Liver (tissue), 9 donors: Measurements from ENCODE around the gene PTCH2. TPM values are rescaled to one million over a fixed set of nuclear protein-coding genes. Genes with fewer than 3 reads are reported as not detected.

ENCODE experiments used
- DNase-seq: peaks from one replicate; pipeline ENCODE4 v3.0.0-alpha.2; 2017; ENCODE audit warnings: low spot score
- H3K27ac ChIP-seq, 2 donors: one replicate each; pipeline ENCODE4 v1.7.0; 2013; ENCODE audit warnings: inconsistent platforms in 2 of 2, low read length in 2 of 2, control low read depth in 1 of 2, low read depth in 1 of 2, mild to moderate bottlenecking in 1 of 2
- H3K27me3 ChIP-seq, 4 donors: one replicate each; pipeline versions ENCODE4 v1.6.1 to v1.7.0; 2013; ENCODE audit warnings: low read length in 3 of 4, inconsistent platforms in 1 of 4, mild to moderate bottlenecking in 1 of 4, moderate library complexity in 1 of 4; ENCODE audit not compliant: control insufficient read depth in 4 of 4, insufficient read depth in 4 of 4
- H3K36me3 ChIP-seq, 4 donors: one replicate each; pipeline versions ENCODE4 v1.6.1 to v1.7.0; 2013; ENCODE audit warnings: low read length in 3 of 4, mild to moderate bottlenecking in 3 of 4, low read depth in 1 of 4, moderate library complexity in 1 of 4; ENCODE audit not compliant: control insufficient read depth in 4 of 4, insufficient read depth in 3 of 4
- H3K4me1 ChIP-seq, 4 donors: one replicate each; pipeline versions ENCODE4 v1.6.1 to v1.7.0; 2013; ENCODE audit warnings: low read length in 3 of 4, mild to moderate bottlenecking in 3 of 4, moderate library complexity in 1 of 4; ENCODE audit not compliant: control insufficient read depth in 4 of 4, insufficient read depth in 4 of 4
- H3K4me3 ChIP-seq, 3 donors: one replicate each; pipeline versions ENCODE4 v1.6.1 to v1.7.0; 2013; ENCODE audit warnings: low read length in 3 of 3, control low read depth in 1 of 3, low read depth in 1 of 3, mild to moderate bottlenecking in 1 of 3
- H3K9ac ChIP-seq, 2 donors: one replicate each; pipeline ENCODE4 v1.7.0; 2013; ENCODE audit warnings: low read length in 2 of 2, mild to moderate bottlenecking in 2 of 2, moderate library complexity in 2 of 2, control low read depth in 1 of 2, low read depth in 1 of 2
- H3K9me3 ChIP-seq, 4 donors: one replicate each; pipeline versions ENCODE4 v1.6.1 to v1.7.0; 2013; ENCODE audit warnings: low read length in 3 of 4; ENCODE audit not compliant: control insufficient read depth in 4 of 4
- ATF3 ChIP-seq: IDR thresholded peaks from 2 replicates; pipeline ENCODE4 v1.6.1; 2016; ENCODE audit warnings: antibody characterized with exemption
- EGR1 ChIP-seq, 2 donors: IDR thresholded peaks; 2 replicates each; pipeline ENCODE4 v1.6.1; 2016 to 2018; ENCODE audit warnings: antibody characterized with exemption in 2 of 2, low read depth in 2 of 2
- FOXA1 ChIP-seq: IDR thresholded peaks from 2 replicates; pipeline ENCODE4 v1.6.1; 2016; ENCODE audit warnings: antibody characterized with exemption
- FOXA2 ChIP-seq: IDR thresholded peaks from 2 replicates; pipeline ENCODE4 v1.6.1; 2016; ENCODE audit warnings: antibody characterized with exemption
- HNF4A ChIP-seq, 2 donors: conservative IDR thresholded peaks; 2 replicates each; pipeline ENCODE4 v1.6.1; 2016; ENCODE audit warnings: antibody characterized with exemption in 2 of 2, mild to moderate bottlenecking in 2 of 2
- HNF4G ChIP-seq: IDR thresholded peaks from 2 replicates; pipeline ENCODE4 v1.6.1; 2016; ENCODE audit warnings: antibody characterized with exemption
- JUND ChIP-seq, 2 donors: IDR thresholded peaks; 2 replicates each; pipeline ENCODE4 v1.6.1; 2016; ENCODE audit warnings: antibody characterized with exemption in 2 of 2
- MAX ChIP-seq: IDR thresholded peaks from 2 replicates; pipeline ENCODE4 v1.6.1; 2016; ENCODE audit warnings: antibody characterized with exemption
- RAD21 ChIP-seq, 2 donors: IDR thresholded peaks; 2 replicates each; pipeline ENCODE4 v1.6.1; 2016; ENCODE audit warnings: antibody characterized with exemption in 2 of 2, mild to moderate bottlenecking in 2 of 2
- RXRA ChIP-seq, 2 donors: IDR thresholded peaks; 2 replicates each; pipeline ENCODE4 v1.6.1; 2017 to 2018; ENCODE audit warnings: antibody characterized with exemption in 2 of 2, mild to moderate bottlenecking in 1 of 2
- SP1 ChIP-seq: IDR thresholded peaks from 2 replicates; pipeline ENCODE4 v1.6.1; 2018; ENCODE audit warnings: antibody characterized with exemption, mild to moderate bottlenecking
- TAF1 ChIP-seq: conservative IDR thresholded peaks from 2 replicates; pipeline ENCODE4 v1.6.1; 2016; ENCODE audit warnings: antibody characterized with exemption, mild to moderate bottlenecking
- WGBS: extraction: QIAGEN DNeasy Blood & Tissue Kit; methylation state at CpG from one replicate; pipeline ENCODE4 v1.1.7; 2013; 5-methylcytosine and 5-hydroxymethylcytosine counted together
- polyA plus RNA-seq, 2 donors: library from polyadenylated mRNA; stranded (reverse) in 1 of 2; unstranded in 1 of 2; fragments of 200-250 nt in 1 of 2; fragments of >200 nt in 1 of 2; fragmentation: Nextera tagmentation in 1 of 2; extraction: Ambion mirVana in 1 of 2; gene quantifications; one replicate each; pipeline versions ENCODE4 v1.2.1 to v1.2.3, GENCODE V29; 2013 to 2015
- total RNA-seq, 2 donors: library from RNA; depleted of rRNA; stranded (reverse); fragments of >200 nt; gene quantifications; one replicate each; pipeline ENCODE4 v1.2.3, GENCODE V29; 2014
- TF ChIP-seq, protein P1 (sequence below): IDR thresholded peaks from 2 replicates; pipeline ENCODE4 v1.6.1; 2016; ENCODE audit warnings: antibody characterized with exemption
- TF ChIP-seq, protein P2 (sequence below): fragments of 150-350 bp; IDR thresholded peaks from 2 replicates; pipeline ENCODE4 v1.5.1; 2017; ENCODE audit warnings: improper control_type of control experiment, low read depth, low read length; ENCODE audit not compliant: missing input control
- donor health status: healthy.
- donor health status: healthy.
- donor health status: healthy.
- donor health status: healthy.
- donor health status: healthy.

Gene PTCH2
- total and polyA plus RNA-seq, 4 donors = 0.14 to 0.24 (median 0.16) TPM

GRCh38 chr1:44787506-44787905 lies 55.5 kb downstream of the PTCH2 start:
- WGBS = 97% methylated on average over 10 of the region's 10 CpGs
- TF ChIP-seq HNF4A (conservative IDR thresholded peaks at IDR 0.05) (no peak), RAD21 (IDR thresholded peaks at IDR 0.05) (no peak), ATF3 (no peak), EGR1 (IDR thresholded peaks at IDR 0.05; ENCODE audit: low read depth in 2 of 2) (no peak), HNF4G (no peak), TAF1 (no peak), MAX (no peak), FOXA1 (no peak), JUND (IDR thresholded peaks at IDR 0.05) (no peak), RXRA (IDR thresholded peaks at IDR 0.05) (no peak), SP1 (no peak)
- TF ChIP-seq, protein P1, sequence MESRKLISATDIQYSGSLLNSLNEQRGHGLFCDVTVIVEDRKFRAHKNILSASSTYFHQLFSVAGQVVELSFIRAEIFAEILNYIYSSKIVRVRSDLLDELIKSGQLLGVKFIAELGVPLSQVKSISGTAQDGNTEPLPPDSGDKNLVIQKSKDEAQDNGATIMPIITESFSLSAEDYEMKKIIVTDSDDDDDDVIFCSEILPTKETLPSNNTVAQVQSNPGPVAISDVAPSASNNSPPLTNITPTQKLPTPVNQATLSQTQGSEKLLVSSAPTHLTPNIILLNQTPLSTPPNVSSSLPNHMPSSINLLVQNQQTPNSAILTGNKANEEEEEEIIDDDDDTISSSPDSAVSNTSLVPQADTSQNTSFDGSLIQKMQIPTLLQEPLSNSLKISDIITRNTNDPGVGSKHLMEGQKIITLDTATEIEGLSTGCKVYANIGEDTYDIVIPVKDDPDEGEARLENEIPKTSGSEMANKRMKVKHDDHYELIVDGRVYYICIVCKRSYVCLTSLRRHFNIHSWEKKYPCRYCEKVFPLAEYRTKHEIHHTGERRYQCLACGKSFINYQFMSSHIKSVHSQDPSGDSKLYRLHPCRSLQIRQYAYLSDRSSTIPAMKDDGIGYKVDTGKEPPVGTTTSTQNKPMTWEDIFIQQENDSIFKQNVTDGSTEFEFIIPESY = no peak
- peaks cover 6 to 21% (median 13%) of the 10 kb centered on the region in 4 donors for H3K4me1 ChIP-seq
- H3K36me3 ChIP-seq = no peaks in the 10 kb centered on the region
- no peak overlapping the region for H3K27ac ChIP-seq
- no peak overlapping the region for H3K9ac ChIP-seq
- no peaks in the 10 kb centered on the region for H3K9me3 ChIP-seq
- H3K27me3 ChIP-seq = no peaks in the 10 kb centered on the region
- H3K4me3 ChIP-seq = no peak overlapping the region
- DNase-seq = no peak

GRCh38 chr1:44786841-44787426 lies 56.1 kb downstream of the PTCH2 start:
- H3K9ac ChIP-seq = no peak overlapping the region
- no peaks in the 10 kb centered on the region for H3K9me3 ChIP-seq
- H3K4me3 ChIP-seq = no peak overlapping the region
- WGBS = 83% methylated on average over 9 of the region's 9 CpGs
- no peaks in the 10 kb centered on the region for H3K36me3 ChIP-seq
- no peak overlapping the region for H3K27ac ChIP-seq
- H3K27me3 ChIP-seq = no peaks in the 10 kb centered on the region
- no peak for DNase-seq
- TF ChIP-seq SP1 (no peak), EGR1 (IDR thresholded peaks at IDR 0.05; ENCODE audit: low read depth in 2 of 2) (no peak), RXRA (IDR thresholded peaks at IDR 0.05) (no peak), FOXA2 (no peak)
- peaks cover 6 to 21% (median 13%) of the 10 kb centered on the region in 4 donors for H3K4me1 ChIP-seq

- WGBS = 18% methylated on average over 49 of the region's 49 CpGs
- Histone ChIP-seq H3K9ac (peak overlapping the region; percentile 21 to 26), H3K36me3 (peaks cover 0 to 2% (median 0%) of the 10 kb centered on the region in 4 donors), H3K4me1 (peaks cover 6 to 21% (median 13%) of the 10 kb centered on the region in 4 donors), H3K9me3 (no peaks in the 10 kb centered on the region), H3K27ac (peak overlapping the region in 1 of 2 donors; percentile 20), H3K4me3 (peak overlapping the region; percentile 41 to 63 (median 45)), H3K27me3 (no peaks in the 10 kb centered on the region)
- DNase-seq = peak; percentile 78
- TF ChIP-seq JUND (IDR thresholded peaks at IDR 0.05) (no peak), FOXA1 (no peak), RAD21 (IDR thresholded peaks at IDR 0.05) (peak; percentile 69 to 81)
- TF ChIP-seq, protein P2, sequence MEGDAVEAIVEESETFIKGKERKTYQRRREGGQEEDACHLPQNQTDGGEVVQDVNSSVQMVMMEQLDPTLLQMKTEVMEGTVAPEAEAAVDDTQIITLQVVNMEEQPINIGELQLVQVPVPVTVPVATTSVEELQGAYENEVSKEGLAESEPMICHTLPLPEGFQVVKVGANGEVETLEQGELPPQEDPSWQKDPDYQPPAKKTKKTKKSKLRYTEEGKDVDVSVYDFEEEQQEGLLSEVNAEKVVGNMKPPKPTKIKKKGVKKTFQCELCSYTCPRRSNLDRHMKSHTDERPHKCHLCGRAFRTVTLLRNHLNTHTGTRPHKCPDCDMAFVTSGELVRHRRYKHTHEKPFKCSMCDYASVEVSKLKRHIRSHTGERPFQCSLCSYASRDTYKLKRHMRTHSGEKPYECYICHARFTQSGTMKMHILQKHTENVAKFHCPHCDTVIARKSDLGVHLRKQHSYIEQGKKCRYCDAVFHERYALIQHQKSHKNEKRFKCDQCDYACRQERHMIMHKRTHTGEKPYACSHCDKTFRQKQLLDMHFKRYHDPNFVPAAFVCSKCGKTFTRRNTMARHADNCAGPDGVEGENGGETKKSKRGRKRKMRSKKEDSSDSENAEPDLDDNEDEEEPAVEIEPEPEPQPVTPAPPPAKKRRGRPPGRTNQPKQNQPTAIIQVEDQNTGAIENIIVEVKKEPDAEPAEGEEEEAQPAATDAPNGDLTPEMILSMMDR = peak; percentile 96
Measured at GRCh38 chr1:44786138-44786840, 56.8 kb downstream of the PTCH2 start.
